GM18861 (cell line): ENCODE data around the gene TFCP2.
"Not testable (repeated sequence)": the region's sequence is repeated elsewhere in the genome, so short reads cannot be mapped to it uniquely, and the experiment has no call there.

Experiments
- ATAC-seq: cut with Tn5 transposase; IDR thresholded peaks from one replicate; pipeline ENCODE4 v1.9.1; 2021; ENCODE audit not compliant: unreplicated experiment

TFCP2 gene

GRCh38 chr12:51085757-51086156 is 87.2 kb downstream of the TFCP2 start:
- no peak for ATAC-seq

GRCh38 chr12:51083126-51083833 is 89.7 kb downstream of the TFCP2 start, which contains the start of gene CSRNP2:
CSRNP2 (minus strand) TSS chr12:51083596; CDS start chr12:51076561, 7,035 bp downstream.
- ATAC-seq: peak; percentile 92

GRCh38 chr12:51082561-51083125 is 90.3 kb downstream of the TFCP2 start:
- ATAC-seq: no peak

- ATAC-seq: no peak
Measured at GRCh38 chr12:51081421-51081820, 91.5 kb downstream of the TFCP2 start.

GRCh38 chr12:51080136-51080535 is 92.8 kb downstream of the TFCP2 start:
- no peak for ATAC-seq

- not testable (repeated sequence) for ATAC-seq
Measured at GRCh38 chr12:51078866-51079265, 94.1 kb downstream of the TFCP2 start.

GRCh38 chr12:51078346-51078745 is 94.6 kb downstream of the TFCP2 start:
- ATAC-seq: not testable (repeated sequence)

- ATAC-seq: no peak
Measured at GRCh38 chr12:51077930-51078329, 95.0 kb downstream of the TFCP2 start.

- no peak for ATAC-seq
Measured at GRCh38 chr12:51076236-51076930, 96.6 kb downstream of the TFCP2 start.

GRCh38 chr12:51075390-51075789 is 97.5 kb downstream of the TFCP2 start:
- ATAC-seq: no peak

GRCh38 chr12:51071663-51072062 is 101.3 kb downstream of the TFCP2 start:
- ATAC-seq: no peak

- no peak for ATAC-seq
Measured at GRCh38 chr12:51070004-51070403, 102.9 kb downstream of the TFCP2 start.

GRCh38 chr12:51067771-51068170 is 105.2 kb downstream of the TFCP2 start:
- no peak for ATAC-seq

GRCh38 chr12:51067229-51067628 is 105.7 kb downstream of the TFCP2 start:
- no peak for ATAC-seq

- ATAC-seq: no peak
Measured at GRCh38 chr12:51065530-51065929, 107.4 kb downstream of the TFCP2 start.

GRCh38 chr12:51062631-51063397 is 110.1 kb downstream of the TFCP2 start:
- no peak for ATAC-seq

- ATAC-seq: no peak
Measured at GRCh38 chr12:51059086-51059485, 113.8 kb downstream of the TFCP2 start.

GRCh38 chr12:51056242-51056641 is 116.7 kb downstream of the TFCP2 start:
- ATAC-seq: no peak

GRCh38 chr12:51055060-51055459 is 117.9 kb downstream of the TFCP2 start:
- no peak for ATAC-seq

- ATAC-seq: no peak
Measured at GRCh38 chr12:51051787-51052186, 121.1 kb downstream of the TFCP2 start.

- ATAC-seq: no peak
Measured at GRCh38 chr12:51049525-51049924, 123.4 kb downstream of the TFCP2 start.
